Cardiac muscle cell (in vitro differentiated cells and primary cell): ENCODE measurements around the gene PUDP. TPM values are rescaled to one million over a fixed set of nuclear protein-coding genes. Genes with fewer than 3 reads are reported as not detected.

Experiments used
- DNase-seq, 2 donors: peaks; one replicate each; pipeline versions ENCODE4 v3.0.0 to v3.0.0-alpha.2; 2010 to 2017; ENCODE audit warnings: low read depth in 1 of 2, low spot score in 1 of 2
- H3K27ac ChIP-seq: fragments of 200-600 bp; sonication (generic); 2 replicates; pipeline ENCODE4 v1.5.1; 2016
- H3K27me3 ChIP-seq: fragments of 200-600 bp; sonication (generic); 2 replicates; pipeline ENCODE4 v1.6.0; 2016; ENCODE audit warnings: control low read depth
- H3K36me3 ChIP-seq: fragments of 200-600 bp; sonication (generic); 2 replicates; pipeline ENCODE4 v1.5.1; 2016; ENCODE audit warnings: control low read depth
- H3K4me1 ChIP-seq: fragments of 200-600 bp; sonication (generic); 2 replicates; pipeline ENCODE4 v1.8.1; 2017; ENCODE audit warnings: low read depth, mild to moderate bottlenecking, mixed run types
- H3K4me3 ChIP-seq: fragments of 200-600 bp; sonication (generic); 2 replicates; pipeline ENCODE4 v1.5.1; 2016; ENCODE audit warnings: mild to moderate bottlenecking
- H3K9me3 ChIP-seq: fragments of 200-600 bp; sonication (generic); 2 replicates; pipeline ENCODE4 v1.5.1; 2017; ENCODE audit warnings: low read depth, mild to moderate bottlenecking, control low read depth
- polyA plus RNA-seq: library from polyadenylated mRNA; unstranded; fragments of >200 nt; fragmentation: Nextera tagmentation; extraction: Ambion mirVana; gene quantifications from 2 replicates; pipeline ENCODE4 v1.2.1, GENCODE V29; 2016
- total RNA-seq: library from RNA; depleted of rRNA; stranded (reverse); fragments of >200 nt; gene quantifications from 2 replicates; pipeline ENCODE4 v1.2.3, GENCODE V29; 2016
- TF ChIP-seq, protein P1 (sequence below): IDR thresholded peaks from 2 replicates; pipeline ENCODE4 v1.5.1; 2012; ENCODE audit warnings: low read depth, mild to moderate bottlenecking, low read length

Gene PUDP
- total and polyA plus RNA-seq, 2 experiments from 2014 or later, result 81.5 to 105 TPM

DNA sequence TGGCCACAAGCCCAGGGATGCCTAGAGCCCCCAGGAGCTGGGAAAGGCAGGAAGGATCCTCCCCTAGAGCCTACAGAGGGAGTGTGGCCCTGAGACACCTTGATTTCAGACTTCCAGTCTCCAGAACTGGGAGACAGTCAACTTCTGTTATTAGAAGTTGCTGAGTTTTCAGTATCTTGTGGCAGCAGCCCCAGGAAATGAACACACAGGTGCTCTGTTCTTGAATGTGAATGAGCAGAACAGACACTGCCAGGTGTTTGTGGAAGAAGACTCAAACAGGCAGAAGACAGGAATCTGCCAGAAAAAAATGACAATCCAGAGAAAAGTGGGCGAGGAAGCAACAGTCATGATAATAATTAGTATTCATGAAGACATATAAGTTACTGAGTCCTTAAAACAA is 64.9 kb downstream of the PUDP start:
- H3K4me3 ChIP-seq, result no peak overlapping the region
- no peaks in the 10 kb centered on the region for H3K27me3 ChIP-seq
- no peaks in the 10 kb centered on the region for H3K36me3 ChIP-seq
- no peak for DNase-seq
- no peaks in the 10 kb centered on the region for H3K4me1 ChIP-seq
- no peak overlapping the region for H3K27ac ChIP-seq
- TF ChIP-seq, protein P1, sequence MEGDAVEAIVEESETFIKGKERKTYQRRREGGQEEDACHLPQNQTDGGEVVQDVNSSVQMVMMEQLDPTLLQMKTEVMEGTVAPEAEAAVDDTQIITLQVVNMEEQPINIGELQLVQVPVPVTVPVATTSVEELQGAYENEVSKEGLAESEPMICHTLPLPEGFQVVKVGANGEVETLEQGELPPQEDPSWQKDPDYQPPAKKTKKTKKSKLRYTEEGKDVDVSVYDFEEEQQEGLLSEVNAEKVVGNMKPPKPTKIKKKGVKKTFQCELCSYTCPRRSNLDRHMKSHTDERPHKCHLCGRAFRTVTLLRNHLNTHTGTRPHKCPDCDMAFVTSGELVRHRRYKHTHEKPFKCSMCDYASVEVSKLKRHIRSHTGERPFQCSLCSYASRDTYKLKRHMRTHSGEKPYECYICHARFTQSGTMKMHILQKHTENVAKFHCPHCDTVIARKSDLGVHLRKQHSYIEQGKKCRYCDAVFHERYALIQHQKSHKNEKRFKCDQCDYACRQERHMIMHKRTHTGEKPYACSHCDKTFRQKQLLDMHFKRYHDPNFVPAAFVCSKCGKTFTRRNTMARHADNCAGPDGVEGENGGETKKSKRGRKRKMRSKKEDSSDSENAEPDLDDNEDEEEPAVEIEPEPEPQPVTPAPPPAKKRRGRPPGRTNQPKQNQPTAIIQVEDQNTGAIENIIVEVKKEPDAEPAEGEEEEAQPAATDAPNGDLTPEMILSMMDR, result no peak
- H3K9me3 ChIP-seq, result no peaks in the 10 kb centered on the region

DNA sequence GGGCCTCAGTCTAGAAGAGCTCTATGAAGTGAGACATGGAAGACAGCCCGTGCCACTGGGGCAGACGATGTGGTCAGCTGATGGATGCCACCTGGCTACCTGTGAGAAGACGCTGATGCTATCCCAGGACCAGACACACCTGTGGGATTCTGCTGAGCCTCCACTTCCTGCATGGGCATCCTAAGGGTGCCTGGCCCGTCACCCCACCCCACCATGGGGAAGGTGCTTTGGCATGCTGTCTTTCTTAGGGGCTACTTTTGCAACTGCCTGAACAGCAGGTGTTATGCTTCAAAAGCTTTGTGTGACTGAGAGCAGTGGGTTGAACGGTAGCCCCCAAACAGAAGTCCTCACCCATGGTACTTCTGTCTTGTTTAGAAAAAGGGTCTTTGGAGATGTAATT is 65.4 kb downstream of the PUDP start:
- Histone ChIP-seq H3K27me3 (no peaks in the 10 kb centered on the region), H3K9me3 (no peaks in the 10 kb centered on the region), H3K27ac (no peak overlapping the region), H3K4me3 (no peak overlapping the region), H3K4me1 (no peaks in the 10 kb centered on the region), H3K36me3 (no peaks in the 10 kb centered on the region)
- DNase-seq, result no peak
- TF ChIP-seq, protein P1, result no peak

DNA sequence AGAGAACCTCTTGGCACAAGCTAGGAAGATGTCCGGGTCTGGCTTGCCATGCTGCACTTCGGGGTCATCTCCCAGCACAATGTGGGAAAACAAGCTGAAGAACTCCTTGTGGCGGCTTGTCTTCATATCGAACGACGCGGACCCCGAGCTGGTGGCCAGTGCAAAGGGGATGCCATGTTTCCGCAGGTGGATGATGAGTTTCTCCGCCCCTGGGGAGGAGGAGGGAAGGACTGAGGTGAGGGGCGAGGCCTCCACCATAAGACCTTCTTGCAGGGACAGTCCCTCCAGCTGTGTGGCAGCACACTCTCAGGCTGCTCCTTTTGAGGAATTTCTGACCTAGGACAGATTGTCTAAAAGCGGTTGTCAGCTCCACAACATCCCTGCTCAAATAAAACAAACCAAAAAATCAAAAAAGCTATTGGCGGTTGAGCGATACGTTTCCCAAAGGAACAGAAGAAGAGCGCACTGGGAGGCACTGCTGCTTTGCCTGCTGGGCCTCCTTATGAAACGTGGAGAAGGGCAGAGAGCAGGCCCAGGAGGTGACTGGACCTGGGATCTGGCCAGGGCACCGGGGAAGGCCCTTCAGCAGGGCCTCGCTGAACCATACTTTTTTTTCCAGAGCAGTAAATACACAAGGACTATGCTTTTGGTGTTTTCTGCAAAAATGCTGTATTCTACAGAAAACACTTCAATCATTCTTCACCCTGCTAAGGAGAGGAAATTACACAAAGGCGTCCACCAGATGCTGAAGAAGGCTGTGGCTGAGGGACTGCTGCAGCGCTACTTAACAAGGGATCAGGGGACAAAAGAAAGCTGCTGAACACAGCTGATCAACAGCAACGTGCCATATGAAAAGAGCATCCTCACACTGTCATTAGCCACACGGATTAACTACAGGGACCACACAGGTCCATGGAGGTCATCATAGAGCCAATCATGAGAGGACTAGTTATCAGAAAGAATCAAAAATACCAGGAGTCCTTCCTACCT is 70.4 kb downstream of the PUDP start:
- no peak for DNase-seq
- H3K27ac ChIP-seq, result no peak overlapping the region
- no peak overlapping the region for H3K4me3 ChIP-seq
- no peaks in the 10 kb centered on the region for H3K36me3 ChIP-seq
- no peaks in the 10 kb centered on the region for H3K27me3 ChIP-seq
- TF ChIP-seq, protein P1, result no peak
- no peaks in the 10 kb centered on the region for H3K4me1 ChIP-seq
- no peaks in the 10 kb centered on the region for H3K9me3 ChIP-seq

DNA sequence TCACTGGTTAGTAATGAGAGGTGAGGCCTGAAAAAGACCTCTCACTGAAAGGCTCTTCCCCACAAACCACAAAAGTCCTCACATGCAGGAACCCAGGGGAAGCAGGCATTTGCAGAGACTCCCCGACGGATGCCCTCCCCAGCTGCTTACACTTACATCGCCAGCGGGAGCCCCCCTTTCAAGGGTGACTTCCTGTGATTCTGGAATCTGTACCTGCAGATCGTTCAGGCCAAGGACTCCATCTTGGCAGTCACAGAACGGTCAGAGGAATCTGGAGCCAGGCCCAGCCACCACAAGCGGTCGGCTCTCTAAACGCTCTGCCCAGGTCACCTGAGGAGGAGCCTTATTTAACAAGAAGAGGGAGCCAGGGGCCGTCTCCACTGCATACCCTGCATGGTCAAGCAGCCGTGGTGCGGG is 71.7 kb downstream of the PUDP start:
- DNase-seq, result no peak
- TF ChIP-seq, protein P1, result no peak
- no peaks in the 10 kb centered on the region for H3K27me3 ChIP-seq
- H3K9me3 ChIP-seq, result no peaks in the 10 kb centered on the region
- H3K27ac ChIP-seq, result no peak overlapping the region
- H3K4me1 ChIP-seq, result no peaks in the 10 kb centered on the region
- no peaks in the 10 kb centered on the region for H3K36me3 ChIP-seq
- no peak overlapping the region for H3K4me3 ChIP-seq

DNA sequence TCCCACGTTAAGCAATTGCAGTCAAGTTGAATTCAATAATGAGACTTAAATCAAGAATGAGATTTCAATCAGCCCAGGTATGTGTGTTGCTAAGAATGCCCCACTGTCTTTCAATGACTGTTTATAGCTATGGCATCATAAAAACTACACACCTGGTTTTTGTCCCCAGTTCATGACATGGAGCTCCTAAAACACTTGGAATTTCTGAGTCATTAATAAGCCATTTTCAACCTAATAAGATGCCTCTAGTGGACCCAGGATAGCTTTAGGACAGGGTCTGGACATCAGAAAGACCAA is 73.1 kb downstream of the PUDP start:
- Histone ChIP-seq H3K4me3 (no peak overlapping the region), H3K27ac (no peak overlapping the region), H3K9me3 (no peaks in the 10 kb centered on the region), H3K27me3 (no peaks in the 10 kb centered on the region), H3K36me3 (no peaks in the 10 kb centered on the region), H3K4me1 (no peaks in the 10 kb centered on the region)
- DNase-seq, result no peak
- TF ChIP-seq, protein P1, result no peak
